ENCODE results near the gene CDK11B. TPM values are rescaled to one million over a fixed set of nuclear protein-coding genes. Genes with fewer than 3 reads are reported as not detected.

Gene CDK11B
- total and polyA plus RNA-seq, 2 of the 8 experiments (the other 6 are each of a cell fraction or from before 2014, with no cell fraction given) = 11.1 to 31.9 TPM

DNA sequence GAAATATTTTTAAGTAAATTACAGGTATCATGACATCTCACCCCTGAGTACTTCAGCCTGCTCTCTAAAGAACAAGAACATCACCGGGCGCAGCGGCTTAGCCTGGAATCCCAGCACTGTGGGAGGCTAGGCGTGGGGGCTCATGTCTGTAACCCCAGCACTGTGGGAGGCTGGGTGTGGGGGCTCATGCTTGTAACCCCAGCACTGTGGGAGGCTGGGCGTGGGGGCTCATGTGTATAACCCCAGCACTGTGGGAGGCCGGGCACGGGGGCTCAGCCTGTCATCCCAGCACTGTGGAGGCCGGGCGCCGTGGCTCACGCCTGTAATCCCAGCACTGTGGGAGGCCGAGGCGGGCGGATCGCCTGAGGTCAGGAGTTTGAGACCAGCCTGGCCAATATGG, 7.7 kb upstream of the CDK11B start:
- no peak overlapping the region for H2AK5ac ChIP-seq (ENCODE audit: low read depth, low read length)
- no peak overlapping the region for H3K56ac ChIP-seq (replicated peaks; ENCODE audit: insufficient read length, low read depth, low read length)
- H3K4me1 ChIP-seq (replicated peaks in 1 of 4; ENCODE audit: control insufficient read depth in 3 of 4, insufficient read depth in 4 of 4, low read length in 3 of 4) = no peaks in the 10 kb centered on the region
- H2BK120ac ChIP-seq (replicated peaks; ENCODE audit: low read depth, low read length) = no peak overlapping the region
- H4K91ac ChIP-seq (replicated peaks; ENCODE audit: insufficient read length, low read length) = no peak overlapping the region
- no peak overlapping the region for H2BK5ac ChIP-seq (ENCODE audit: low read depth, low read length)
- peaks cover 0 to 30% (median 17%) of the 10 kb centered on the region in 4 experiments; a peak in 5 of 8 replicates for H3K36me3 ChIP-seq (ENCODE audit: control insufficient read depth in 2 of 4, insufficient read depth in 4 of 4, low read length in 3 of 4)
- TF ChIP-seq HDAC6 (IDR thresholded peaks at IDR 0.05; ENCODE audit: low read depth, low read length) (no peak), TAF7 (optimal IDR thresholded peaks at IDR 0.05; ENCODE audit: borderline replicate concordance, low read depth, low read length) (no peak)
- no peak overlapping the region for H3K4me2 ChIP-seq (ENCODE audit: insufficient read depth in 1 of 2, low read depth in 2 of 2, low read length in 2 of 2)
- H4K20me1 ChIP-seq (replicated peaks in 1 of 2; ENCODE audit: control insufficient read depth in 1 of 2, insufficient read depth in 2 of 2, low read length in 2 of 2) = peaks cover 0 to 11% of the 10 kb centered on the region in 2 experiments
- no peak overlapping the region for H3K4me3 ChIP-seq (ENCODE audit: extremely low read depth in 1 of 4, insufficient read depth in 2 of 4, low read depth in 3 of 4, low read length in 4 of 4)
- 94% methylated on average over 10 of the region's 15 CpGs; no CpG with 5 or more reads in 1 of the 2 experiments for WGBS, 2 experiments (ENCODE audit: extremely low coverage in 1 of 2, insufficient coverage in 1 of 2, insufficient read length in 1 of 2, insufficient replicate concordance in 2 of 2, low coverage in 1 of 2, low lambda C conversion rate in 2 of 2, missing lambda C conversion rate in 1 of 2)
- H2AFZ ChIP-seq (ENCODE audit: low read length) = no peak overlapping the region
- CTCF ChIA-PET (ENCODE audit: partially characterized antibody) = interaction anchor here (0.8 to 2.2 kb wide), 4 partner anchors 12 to 237 kb away, joined by 3 to 10 read pairs (median 6); no protein-coding TSS in a partner anchor
- no peak overlapping the region for H2BK12ac ChIP-seq (ENCODE audit: low read depth, low read length)
- H2BK20ac ChIP-seq (ENCODE audit: low read length) = no peak overlapping the region
- H3K14ac ChIP-seq (ENCODE audit: insufficient read length) = no peak overlapping the region
- H2BK15ac ChIP-seq (ENCODE audit: low read length) = no peak overlapping the region
- no peak overlapping the region for H3K27ac ChIP-seq (ENCODE audit: low read depth, low read length)
- POLR2A ChIA-PET (ENCODE audit: partially characterized antibody) = interaction anchor here (1.2 to 1.5 kb wide), 3 partner anchors 11 to 12 kb away, joined by 3 to 5 read pairs (median 4); no protein-coding TSS in a partner anchor
- H3K27me3 ChIP-seq (replicated peaks in 1 of 4; ENCODE audit: control insufficient read depth in 3 of 4, extremely low read depth in 1 of 4, insufficient read depth in 3 of 4, low read length in 3 of 4) = no peaks in the 10 kb centered on the region
- no peak overlapping the region for H3K23ac ChIP-seq (ENCODE audit: insufficient read length)
- no peaks in the 10 kb centered on the region for H3K79me1 ChIP-seq (ENCODE audit: low read depth, low read length)
- H3K18ac ChIP-seq (ENCODE audit: extremely low read depth, low read length) = no peak overlapping the region
- FAIRE-seq (no peak), DNase-seq (ENCODE audit: low read depth in 1 of 2, low spot score in 2 of 2) (no peak)
- no peak overlapping the region for H3K4ac ChIP-seq (replicated peaks; ENCODE audit: insufficient read length, low read depth, low read length)
- no peak overlapping the region for H3K9ac ChIP-seq (replicated peaks in 1 of 4; ENCODE audit: extremely low read depth in 1 of 4, low read depth in 3 of 4, low read length in 3 of 4)
- H4K8ac ChIP-seq (ENCODE audit: extremely low read depth, insufficient read depth, low read length) = no peak overlapping the region
- no peaks in the 10 kb centered on the region for H3K23me2 ChIP-seq (ENCODE audit: low read depth, low read length)
- no peaks in the 10 kb centered on the region for H3K9me3 ChIP-seq (ENCODE audit: insufficient read depth in 2 of 2, low read depth in 1 of 2, low read length in 1 of 2)
- H4K5ac ChIP-seq (ENCODE audit: insufficient read length, low read depth, low read length) = no peak overlapping the region
- no peaks in the 10 kb centered on the region for H3K79me2 ChIP-seq (ENCODE audit: control insufficient read depth in 1 of 2, insufficient read depth in 2 of 2, low read length in 2 of 2)
